Measurements from ENCODE around the gene DGUOK. TPM values are rescaled to one million over a fixed set of nuclear protein-coding genes. Genes with fewer than 3 reads are reported as not detected.
A peak's percentile ranks its signal among the peaks of the same experiment; 100 is the strongest.

Gene DGUOK
- total RNA-seq, 1 donor: 81.2 TPM

- no peak for DNase-seq (ENCODE audit: low read depth)
- no peak overlapping the region for H3K4me3 ChIP-seq (ENCODE audit: low read depth, low read length)
- no peak for TF ChIP-seq CTCF (IDR thresholded peaks at IDR 0.05; ENCODE audit: insufficient read depth, low read depth, low read length)
Observed at GRCh38 chr2:73894877-73895276, 31.8 kb upstream of the DGUOK start.

- no peak overlapping the region for H3K4me3 ChIP-seq (ENCODE audit: low read depth, low read length)
- TF ChIP-seq CTCF (IDR thresholded peaks at IDR 0.05; ENCODE audit: insufficient read depth, low read depth, low read length): no peak
Observed at GRCh38 chr2:73895473-73895872, 31.2 kb upstream of the DGUOK start.

GRCh38 chr2:73896362-73897239 lies 30.1 kb upstream of the DGUOK start:
- peak; percentile 58 for DNase-seq (ENCODE audit: low read depth)
- no peak for TF ChIP-seq CTCF (IDR thresholded peaks at IDR 0.05; ENCODE audit: insufficient read depth, low read depth, low read length)
- H3K4me3 ChIP-seq (ENCODE audit: low read depth, low read length): no peak overlapping the region

More at GRCh38 chr2:73895473-73895872, 31.2 kb upstream of the DGUOK start:
- DNase-seq (ENCODE audit: low read depth): no peak

- no peak for TF ChIP-seq CTCF (IDR thresholded peaks at IDR 0.05; ENCODE audit: insufficient read depth, low read depth, low read length)
- H3K4me3 ChIP-seq (ENCODE audit: low read depth, low read length): no peak overlapping the region
- DNase-seq (ENCODE audit: low read depth): no peak
Observed at GRCh38 chr2:73897240-73897583, 29.5 kb upstream of the DGUOK start.

- DNase-seq (ENCODE audit: low read depth): no peak
Observed at GRCh38 chr2:73897934-73898333, 28.7 kb upstream of the DGUOK start.

GRCh38 chr2:73899801-73900336 lies 26.8 kb upstream of the DGUOK start:
- no peak for TF ChIP-seq CTCF (IDR thresholded peaks at IDR 0.05; ENCODE audit: insufficient read depth, low read depth, low read length)
- H3K4me3 ChIP-seq (ENCODE audit: low read depth, low read length): no peak overlapping the region
- DNase-seq (ENCODE audit: low read depth): no peak

More at GRCh38 chr2:73897934-73898333, 28.7 kb upstream of the DGUOK start:
- H3K4me3 ChIP-seq (ENCODE audit: low read depth, low read length): no peak overlapping the region
- no peak for TF ChIP-seq CTCF (IDR thresholded peaks at IDR 0.05; ENCODE audit: insufficient read depth, low read depth, low read length)

Data from fibroblast of villous mesenchyme (primary cell).